GM18867 (cell line): Measurements from ENCODE around the gene KIF12.

ENCODE experiments used
- ATAC-seq: cut with Tn5 transposase; IDR thresholded peaks from one replicate; pipeline ENCODE4 v1.9.1; 2021; ENCODE audit warnings: mild to moderate bottlenecking, moderate library complexity; ENCODE audit not compliant: unreplicated experiment

Gene KIF12

GRCh38 chr9:114107286-114108001 lies 8.4 kb upstream of the KIF12 start:
- peak; percentile 8 for ATAC-seq

GRCh38 chr9:114105236-114105635 lies 6.1 kb upstream of the KIF12 start:
- no peak for ATAC-seq

GRCh38 chr9:114102484-114102883 lies 3.4 kb upstream of the KIF12 start:
- ATAC-seq = no peak

- no peak for ATAC-seq
Measured at GRCh38 chr9:114100536-114100935, 1.4 kb upstream of the KIF12 start.

DNA sequence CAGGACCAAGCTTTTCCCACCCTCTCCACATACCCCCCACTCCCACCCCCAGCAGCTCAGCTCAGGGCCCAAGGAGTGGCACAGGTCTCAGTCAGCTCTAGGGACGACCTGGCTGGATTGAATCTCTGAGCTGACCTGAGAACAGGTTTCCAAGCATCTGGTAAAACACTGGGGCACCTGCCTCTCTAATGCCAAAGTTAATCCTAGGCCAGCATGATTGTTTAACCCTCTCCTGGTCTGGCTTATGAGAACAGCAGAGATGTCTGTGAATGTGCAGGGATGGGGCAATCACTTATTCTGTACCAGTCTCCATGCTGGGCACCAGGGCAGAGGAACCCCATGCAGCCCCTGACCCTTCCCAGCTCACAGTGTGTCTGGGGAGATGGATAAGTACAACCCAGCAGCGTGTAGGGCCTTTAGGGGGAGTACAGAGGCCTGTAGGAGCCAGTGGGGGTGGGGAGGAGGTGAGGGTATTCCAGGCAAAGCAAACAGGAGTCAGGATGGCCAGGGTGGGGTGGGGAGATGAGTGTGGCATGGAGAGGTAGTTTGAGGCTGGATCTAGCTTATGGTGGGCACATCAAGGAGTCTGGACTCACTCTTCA lies 678 bp upstream of the KIF12 start:
- no peak for ATAC-seq

- no peak for ATAC-seq
Measured at GRCh38 chr9:114098021-114098935, 814 bp downstream of the KIF12 start.

- ATAC-seq = no peak
Measured at GRCh38 chr9:114097613-114098020, 1.5 kb downstream of the KIF12 start.

GRCh38 chr9:114096866-114097612 lies 2.1 kb downstream of the KIF12 start:
- no peak for ATAC-seq

- no peak for ATAC-seq
Measured at GRCh38 chr9:114096041-114096511, 3.0 kb downstream of the KIF12 start.

- no peak for ATAC-seq
Measured at GRCh38 chr9:114094971-114095370, 4.1 kb downstream of the KIF12 start.

DNA sequence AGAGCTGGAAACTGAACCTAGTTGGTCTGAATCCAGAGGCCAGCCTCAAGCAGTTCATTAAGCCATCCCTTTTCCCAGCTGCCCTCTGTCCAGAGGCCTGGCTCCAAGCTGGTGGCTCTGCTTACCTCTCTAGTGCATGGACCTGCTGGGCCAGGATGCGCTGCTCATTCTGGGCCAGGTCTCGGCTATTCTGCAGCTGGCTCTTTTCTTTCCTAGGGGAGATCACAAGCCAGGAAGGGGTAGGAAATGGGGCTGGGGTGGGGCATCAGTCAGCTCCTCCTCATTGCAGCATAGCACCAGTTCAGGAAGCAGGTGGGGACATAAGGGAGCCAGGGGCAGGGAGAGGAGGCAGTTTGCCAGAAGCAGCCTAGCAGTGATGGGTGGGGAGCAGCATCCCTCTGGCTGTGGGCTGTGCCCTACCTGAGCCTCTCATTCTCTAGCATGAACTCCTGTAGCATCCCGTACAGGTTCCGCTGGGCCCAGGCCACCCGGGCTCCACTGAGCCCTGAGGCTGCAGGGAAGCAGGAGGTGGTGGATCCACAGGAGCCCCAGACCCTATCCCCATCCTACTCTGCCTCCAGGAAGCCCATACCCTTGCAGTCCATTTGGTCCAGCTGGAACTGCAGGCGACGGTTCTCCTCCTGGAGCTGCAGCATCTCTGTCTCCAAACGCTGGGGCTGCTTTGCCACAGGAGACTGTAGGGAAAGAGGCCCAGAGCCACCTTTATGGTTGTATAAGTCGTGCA lies 5.2 kb downstream of the KIF12 start:
- no peak for ATAC-seq

DNA sequence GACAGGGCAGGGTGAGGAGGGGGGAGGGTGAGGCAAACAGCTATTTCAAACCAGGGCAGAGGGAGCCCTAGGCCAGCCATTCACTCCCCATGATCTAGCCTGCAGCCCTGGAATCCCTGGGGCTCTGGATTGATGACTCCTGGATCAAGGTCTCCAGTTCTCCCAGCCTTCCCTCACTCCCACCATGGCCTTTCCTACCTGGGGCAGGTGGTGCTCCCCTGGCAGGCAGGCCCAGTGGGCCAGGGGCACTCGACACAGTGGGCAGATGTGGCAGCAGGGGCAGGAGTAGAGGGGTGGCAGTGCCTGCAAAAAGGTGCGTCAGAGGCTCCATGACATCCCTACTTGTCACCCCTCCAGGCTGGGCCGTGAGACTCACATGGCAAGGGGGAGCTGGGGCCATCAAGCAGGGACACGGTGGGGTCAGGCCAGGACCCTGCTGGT lies 6.0 kb downstream of the KIF12 start:
- ATAC-seq = no peak

GRCh38 chr9:114092336-114092735 lies 6.8 kb downstream of the KIF12 start:
- no peak for ATAC-seq

DNA sequence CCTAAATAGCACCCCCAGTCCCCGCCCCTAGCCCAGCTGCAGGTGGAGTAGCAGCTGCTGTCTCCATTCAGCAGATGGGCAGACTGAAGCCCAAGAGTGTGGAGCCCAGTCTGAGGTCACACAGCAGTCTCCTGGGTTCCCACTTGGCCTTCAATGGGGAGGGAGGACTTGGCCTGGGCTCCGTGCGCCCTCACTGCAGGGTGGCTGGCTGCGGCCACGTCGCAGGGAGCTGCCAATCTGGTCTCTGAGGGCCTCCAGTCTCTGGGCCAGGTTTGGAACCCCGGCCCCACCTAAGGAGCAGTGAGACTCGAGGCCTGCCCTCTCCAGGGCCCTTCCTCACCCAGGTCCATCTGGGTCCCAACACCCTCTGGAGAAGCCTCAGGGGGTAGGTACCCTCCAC lies 7.4 kb downstream of the KIF12 start:
- no peak for ATAC-seq

- no peak for ATAC-seq
Measured at GRCh38 chr9:114090798-114091197, 8.3 kb downstream of the KIF12 start.

- no peak for ATAC-seq
Measured at GRCh38 chr9:114089206-114089840, 9.8 kb downstream of the KIF12 start.

DNA sequence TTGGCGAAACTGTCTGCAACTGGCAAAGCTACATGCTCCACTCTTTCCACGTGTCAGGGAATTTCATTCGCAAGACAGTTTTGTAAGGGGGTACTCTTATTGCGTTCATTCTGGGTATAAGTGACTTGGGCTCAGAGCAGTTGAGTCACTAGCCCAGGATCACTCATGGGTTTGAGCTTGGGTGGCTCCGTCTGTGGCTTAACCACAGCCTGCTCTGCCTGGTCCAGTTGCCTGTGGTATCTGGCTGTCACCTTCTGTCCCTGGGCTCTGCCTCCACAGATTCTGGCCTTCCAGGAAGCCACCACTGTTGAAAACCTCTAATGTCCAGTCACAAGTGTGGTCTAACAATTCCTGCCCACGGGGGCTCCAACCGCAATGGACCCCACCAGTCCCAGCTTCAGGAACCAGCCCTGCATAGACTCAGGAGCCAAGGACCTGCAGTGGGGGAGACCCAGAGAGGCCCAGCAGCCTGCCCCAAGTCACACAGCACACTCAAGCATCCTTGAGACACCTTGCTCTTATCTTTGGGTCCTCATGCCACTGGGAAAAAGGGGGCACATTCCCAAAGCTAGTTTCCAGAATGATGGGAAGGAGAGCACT lies 10.4 kb downstream of the KIF12 start:
- ATAC-seq = no peak

- ATAC-seq = no peak
Measured at GRCh38 chr9:114087721-114088120, 11.4 kb downstream of the KIF12 start.

GRCh38 chr9:114086607-114087006 lies 12.5 kb downstream of the KIF12 start:
- ATAC-seq = no peak
